ENCODE results near the gene MORN1.

Gene MORN1

DNA sequence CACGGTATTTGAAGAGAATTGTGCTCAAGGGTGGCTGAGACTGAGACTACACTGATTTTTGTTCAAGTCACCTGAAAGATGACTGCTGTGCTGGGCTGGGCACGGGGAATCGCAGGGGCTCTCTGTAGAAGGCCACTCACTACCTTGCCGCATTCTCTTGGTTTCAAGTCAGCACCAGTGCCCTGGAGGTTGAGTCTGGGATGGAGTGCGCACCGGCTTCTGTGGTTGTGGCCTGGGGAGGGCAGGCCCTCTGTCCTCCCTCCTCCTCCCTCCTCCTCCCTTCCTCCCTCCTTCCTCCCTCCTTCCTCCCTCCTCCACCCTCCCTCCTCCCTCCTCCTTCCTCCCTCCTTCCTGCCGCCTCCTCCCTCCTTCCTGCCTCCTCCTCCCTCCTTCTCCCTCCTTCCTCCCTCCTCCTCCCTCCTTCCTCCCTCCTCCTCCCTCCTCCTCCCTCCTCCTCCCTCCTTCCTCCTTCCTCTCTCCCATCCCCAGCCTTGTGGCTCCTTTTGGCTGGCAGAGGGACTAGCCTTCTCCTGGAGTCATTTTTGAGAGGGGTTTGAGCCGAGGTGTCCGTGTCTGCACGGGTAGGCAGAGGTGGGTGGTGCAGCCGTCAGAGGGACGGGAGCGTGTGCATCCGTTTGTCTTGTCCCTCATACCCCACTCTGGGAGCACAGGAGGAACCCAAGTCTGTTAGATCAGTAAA lies 9.7 kb upstream of the MORN1 start:
- TF ChIP-seq, protein P1, sequence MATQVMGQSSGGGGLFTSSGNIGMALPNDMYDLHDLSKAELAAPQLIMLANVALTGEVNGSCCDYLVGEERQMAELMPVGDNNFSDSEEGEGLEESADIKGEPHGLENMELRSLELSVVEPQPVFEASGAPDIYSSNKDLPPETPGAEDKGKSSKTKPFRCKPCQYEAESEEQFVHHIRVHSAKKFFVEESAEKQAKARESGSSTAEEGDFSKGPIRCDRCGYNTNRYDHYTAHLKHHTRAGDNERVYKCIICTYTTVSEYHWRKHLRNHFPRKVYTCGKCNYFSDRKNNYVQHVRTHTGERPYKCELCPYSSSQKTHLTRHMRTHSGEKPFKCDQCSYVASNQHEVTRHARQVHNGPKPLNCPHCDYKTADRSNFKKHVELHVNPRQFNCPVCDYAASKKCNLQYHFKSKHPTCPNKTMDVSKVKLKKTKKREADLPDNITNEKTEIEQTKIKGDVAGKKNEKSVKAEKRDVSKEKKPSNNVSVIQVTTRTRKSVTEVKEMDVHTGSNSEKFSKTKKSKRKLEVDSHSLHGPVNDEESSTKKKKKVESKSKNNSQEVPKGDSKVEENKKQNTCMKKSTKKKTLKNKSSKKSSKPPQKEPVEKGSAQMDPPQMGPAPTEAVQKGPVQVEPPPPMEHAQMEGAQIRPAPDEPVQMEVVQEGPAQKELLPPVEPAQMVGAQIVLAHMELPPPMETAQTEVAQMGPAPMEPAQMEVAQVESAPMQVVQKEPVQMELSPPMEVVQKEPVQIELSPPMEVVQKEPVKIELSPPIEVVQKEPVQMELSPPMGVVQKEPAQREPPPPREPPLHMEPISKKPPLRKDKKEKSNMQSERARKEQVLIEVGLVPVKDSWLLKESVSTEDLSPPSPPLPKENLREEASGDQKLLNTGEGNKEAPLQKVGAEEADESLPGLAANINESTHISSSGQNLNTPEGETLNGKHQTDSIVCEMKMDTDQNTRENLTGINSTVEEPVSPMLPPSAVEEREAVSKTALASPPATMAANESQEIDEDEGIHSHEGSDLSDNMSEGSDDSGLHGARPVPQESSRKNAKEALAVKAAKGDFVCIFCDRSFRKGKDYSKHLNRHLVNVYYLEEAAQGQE (IDR thresholded peaks at IDR 0.05; ENCODE audit: insufficient replicate concordance, low read depth) = no peak
- TF ChIP-seq SPI1 (IDR thresholded peaks at IDR 0.05; ENCODE audit: borderline replicate concordance, low read depth) (no peak), GABPA (IDR thresholded peaks at IDR 0.05; ENCODE audit: low read depth) (no peak), POLR2AphosphoS5 (IDR thresholded peaks at IDR 0.05; ENCODE audit: low read depth) (no peak)
- TF ChIP-seq, protein P2, sequence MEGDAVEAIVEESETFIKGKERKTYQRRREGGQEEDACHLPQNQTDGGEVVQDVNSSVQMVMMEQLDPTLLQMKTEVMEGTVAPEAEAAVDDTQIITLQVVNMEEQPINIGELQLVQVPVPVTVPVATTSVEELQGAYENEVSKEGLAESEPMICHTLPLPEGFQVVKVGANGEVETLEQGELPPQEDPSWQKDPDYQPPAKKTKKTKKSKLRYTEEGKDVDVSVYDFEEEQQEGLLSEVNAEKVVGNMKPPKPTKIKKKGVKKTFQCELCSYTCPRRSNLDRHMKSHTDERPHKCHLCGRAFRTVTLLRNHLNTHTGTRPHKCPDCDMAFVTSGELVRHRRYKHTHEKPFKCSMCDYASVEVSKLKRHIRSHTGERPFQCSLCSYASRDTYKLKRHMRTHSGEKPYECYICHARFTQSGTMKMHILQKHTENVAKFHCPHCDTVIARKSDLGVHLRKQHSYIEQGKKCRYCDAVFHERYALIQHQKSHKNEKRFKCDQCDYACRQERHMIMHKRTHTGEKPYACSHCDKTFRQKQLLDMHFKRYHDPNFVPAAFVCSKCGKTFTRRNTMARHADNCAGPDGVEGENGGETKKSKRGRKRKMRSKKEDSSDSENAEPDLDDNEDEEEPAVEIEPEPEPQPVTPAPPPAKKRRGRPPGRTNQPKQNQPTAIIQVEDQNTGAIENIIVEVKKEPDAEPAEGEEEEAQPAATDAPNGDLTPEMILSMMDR (IDR thresholded peaks at IDR 0.05; ENCODE audit: insufficient read depth, low read length) = no peak
- Histone ChIP-seq H3K27me3 (ENCODE audit: insufficient read depth, poor library complexity, severe bottlenecking) (no peaks in the 10 kb centered on the region), H3K27ac (replicated peaks) (no peak overlapping the region), H3K4me3 (replicated peaks; ENCODE audit: insufficient read depth, low read length) (no peak overlapping the region)
- DNase-seq (ENCODE audit: low read depth in 1 of 2, low spot score in 1 of 2) = no peak

DNA sequence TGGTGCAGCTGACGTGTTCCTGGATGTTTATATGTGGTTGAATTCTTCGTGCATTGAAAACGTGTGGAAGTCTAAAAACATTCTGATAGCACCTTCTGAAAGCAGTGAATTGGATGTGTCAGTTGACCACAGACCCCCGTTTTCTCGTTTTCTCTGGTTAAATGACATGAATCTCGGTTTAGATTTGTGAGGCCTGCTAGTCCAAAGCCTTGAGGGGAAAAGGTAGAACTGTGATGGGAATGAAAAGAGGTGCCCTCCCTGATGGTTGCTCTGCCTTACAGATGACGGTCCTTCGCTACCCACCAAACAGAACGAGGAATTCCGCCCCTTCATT lies 9.2 kb upstream of the MORN1 start:
- Histone ChIP-seq H3K27ac (replicated peaks) (no peak overlapping the region), H3K4me3 (replicated peaks; ENCODE audit: insufficient read depth, low read length) (no peak overlapping the region), H3K27me3 (ENCODE audit: insufficient read depth, poor library complexity, severe bottlenecking) (no peaks in the 10 kb centered on the region)
- no peak for TF ChIP-seq GABPA (IDR thresholded peaks at IDR 0.05; ENCODE audit: low read depth)
- DNase-seq (ENCODE audit: low read depth in 1 of 2, low spot score in 1 of 2) = no peak

DNA sequence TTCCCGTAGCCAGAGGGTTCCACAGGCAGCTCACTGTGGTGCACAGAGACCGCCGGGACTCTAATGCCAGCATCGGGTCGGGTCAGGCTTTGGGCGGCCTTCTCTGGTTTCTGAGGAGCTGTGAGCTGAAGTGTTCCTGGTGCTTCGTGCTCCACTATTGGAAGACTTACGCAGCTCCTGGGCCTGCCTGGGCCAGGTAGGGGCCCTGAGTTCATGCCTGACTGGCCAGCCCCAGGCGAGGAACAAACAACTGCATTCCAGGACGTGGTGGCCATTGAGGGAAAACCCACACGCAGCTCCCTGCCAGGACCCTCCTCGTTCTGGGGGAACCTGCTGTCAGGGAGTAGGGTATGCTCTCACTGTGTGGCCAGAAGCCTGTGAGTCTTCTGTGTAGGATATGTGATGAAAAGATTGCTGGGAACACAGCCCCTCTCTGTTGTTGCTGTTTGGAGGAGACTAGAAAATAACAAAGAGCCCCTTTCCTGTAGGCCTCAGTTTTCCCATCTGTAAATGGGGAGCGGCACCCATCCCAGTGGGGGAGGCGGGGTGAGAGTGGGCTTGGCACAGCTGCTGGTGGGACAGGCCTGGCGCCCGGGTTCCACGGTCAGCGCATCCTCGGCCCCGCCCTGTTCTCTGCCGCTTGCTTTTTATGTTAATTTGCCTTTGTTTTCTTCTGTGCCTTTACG lies 8.7 kb upstream of the MORN1 start:
- no peak overlapping the region for H3K4me3 ChIP-seq (replicated peaks; ENCODE audit: insufficient read depth, low read length)
- H3K27ac ChIP-seq (replicated peaks) = no peak overlapping the region
- DNase-seq (ENCODE audit: low read depth in 1 of 2, low spot score in 1 of 2) = no peak
- H3K27me3 ChIP-seq (ENCODE audit: insufficient read depth, poor library complexity, severe bottlenecking) = no peaks in the 10 kb centered on the region
- TF ChIP-seq SPI1 (IDR thresholded peaks at IDR 0.05; ENCODE audit: borderline replicate concordance, low read depth) = no peak
- no peak for TF ChIP-seq POLR2AphosphoS5 (IDR thresholded peaks at IDR 0.05; ENCODE audit: low read depth)

DNA sequence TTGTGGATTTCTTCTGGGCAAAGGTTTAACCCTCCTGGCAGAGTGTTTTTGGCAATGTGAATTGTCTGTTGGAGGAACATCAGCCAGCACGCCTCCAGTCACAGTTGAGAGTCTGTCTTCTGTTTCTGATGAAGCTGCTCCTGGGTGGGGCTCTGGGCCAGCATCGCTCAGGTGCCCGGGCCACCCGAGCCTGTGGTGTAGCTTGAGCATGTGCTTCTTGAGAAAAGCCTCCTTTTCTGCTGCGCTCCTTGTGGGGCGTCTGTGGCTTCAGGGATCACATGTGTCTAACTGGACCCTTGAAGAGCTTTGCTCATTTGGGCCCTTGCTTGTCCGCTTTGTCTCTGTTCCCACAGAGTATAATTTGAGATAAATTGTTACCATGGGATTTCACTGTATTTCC lies 7.5 kb upstream of the MORN1 start:
- DNase-seq (ENCODE audit: low read depth in 1 of 2, low spot score in 1 of 2) = no peak
- Histone ChIP-seq H3K4me3 (replicated peaks; ENCODE audit: insufficient read depth, low read length) (no peak overlapping the region), H3K27ac (replicated peaks) (no peak overlapping the region), H3K27me3 (ENCODE audit: insufficient read depth, poor library complexity, severe bottlenecking) (no peaks in the 10 kb centered on the region)
- no peak for TF ChIP-seq SPI1 (IDR thresholded peaks at IDR 0.05; ENCODE audit: borderline replicate concordance, low read depth)
- TF ChIP-seq, protein P1 (IDR thresholded peaks at IDR 0.05; ENCODE audit: insufficient replicate concordance, low read depth) = no peak
- no peak for TF ChIP-seq GABPA (IDR thresholded peaks at IDR 0.05; ENCODE audit: low read depth)
- no peak for TF ChIP-seq POLR2AphosphoS5 (IDR thresholded peaks at IDR 0.05; ENCODE audit: low read depth)
- TF ChIP-seq, protein P2 (IDR thresholded peaks at IDR 0.05; ENCODE audit: insufficient read depth, low read length) = no peak

All from HL-60 (cell line).